Measurements from ENCODE around the gene ST7. TPM values are rescaled to one million over a fixed set of nuclear protein-coding genes. Genes with fewer than 3 reads are reported as not detected.

ST7 gene
- total RNA-seq, 1 experiment from 2014 or later, result 12.9 TPM

DNA sequence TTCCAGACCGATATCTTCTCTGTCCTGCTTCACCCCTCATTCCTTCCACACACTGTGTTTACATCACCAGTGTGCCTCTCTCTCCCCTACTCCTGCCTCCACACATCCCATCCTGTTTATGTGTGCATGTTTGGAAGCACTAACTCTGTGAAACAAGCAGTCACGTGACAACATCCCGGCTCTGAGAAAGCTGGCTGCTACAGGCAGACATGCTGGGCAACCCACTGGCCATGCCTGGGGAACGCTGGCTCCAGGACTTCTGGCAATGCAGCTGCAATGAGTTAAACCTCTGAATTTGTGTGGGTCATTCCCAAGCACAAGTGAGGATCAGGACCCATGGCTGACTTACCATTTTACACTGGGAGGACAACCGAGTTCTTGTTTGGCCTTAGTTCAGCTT is 295.5 kb downstream of the ST7 start:
- Histone ChIP-seq H3K9ac (ENCODE audit: extremely low read depth, insufficient read length, low read length) (no peak overlapping the region), H2AFZ (ENCODE audit: low read length) (no peak overlapping the region), H2BK20ac (ENCODE audit: low read depth, low read length, poor library complexity, severe bottlenecking) (no peak overlapping the region), H3K27ac (ENCODE audit: insufficient read length, low read depth, low read length) (no peak overlapping the region), H3K4me1 (ENCODE audit: insufficient read depth, low read length) (no peaks in the 10 kb centered on the region; the same call in 1 of the 2 replicates), H3T11ph (ENCODE audit: low read length) (no peak overlapping the region), H4K5ac (ENCODE audit: insufficient read length, low read depth, low read length) (no peak overlapping the region), H2AK5ac (ENCODE audit: insufficient read length, low read length) (no peak overlapping the region), H3K14ac (ENCODE audit: insufficient read depth, low read length) (no peak overlapping the region; the same call in 1 of the 2 replicates), H3K4me2 (ENCODE audit: insufficient read depth, insufficient read length, low read length) (no peak overlapping the region), H3K23ac (ENCODE audit: insufficient read length, low read depth, low read length) (no peak overlapping the region), H3K79me2 (ENCODE audit: insufficient read depth, low read length) (0 out of 2 replicates have a peak, but pooled peaks cover 2% of the 10 kb centered on the region), H3K23me2 (ENCODE audit: insufficient read length, low read depth, low read length, poor library complexity, severe bottlenecking) (no peaks in the 10 kb centered on the region), H2BK5ac (ENCODE audit: insufficient read length, low read length) (no peak overlapping the region), H4K8ac (replicated peaks; ENCODE audit: insufficient read length, low read depth, low read length) (no peak overlapping the region), H2BK12ac (ENCODE audit: insufficient read length, low read depth, low read length) (no peak overlapping the region), H2BK15ac (ENCODE audit: low read depth, low read length) (no peak overlapping the region), H2BK120ac (ENCODE audit: low read depth, low read length, poor library complexity, severe bottlenecking) (no peak overlapping the region), H3K4ac (ENCODE audit: low read depth, low read length) (no peak overlapping the region), H4K91ac (ENCODE audit: insufficient read length, low read depth, low read length) (no peak overlapping the region), H3K9me3 (ENCODE audit: control insufficient read depth, low read depth, low read length) (no peaks in the 10 kb centered on the region), H3K18ac (ENCODE audit: insufficient read length, low read depth, low read length) (no peak overlapping the region), H3K27me3 (ENCODE audit: insufficient read depth, low read length) (no peaks in the 10 kb centered on the region), H4K20me1 (ENCODE audit: control insufficient read depth, insufficient read depth, insufficient read length) (no peaks in the 10 kb centered on the region), H3K56ac (ENCODE audit: insufficient read length, low read depth, low read length) (no peak overlapping the region), H3K79me1 (ENCODE audit: insufficient read depth, low read depth, low read length, poor library complexity, severe bottlenecking) (no peaks in the 10 kb centered on the region)
- no peak overlapping the region; a peak in 1 of 7 replicates for H3K27ac Mint-ChIP-seq
- H3K27me3 Mint-ChIP-seq (ENCODE audit: low read depth), result peaks cover 2% of the 10 kb centered on the region; the same call in 1 of the 2 replicates
- no peak for DNase-seq
- no peaks in the 10 kb centered on the region for H3K4me1 Mint-ChIP-seq
- no peak overlapping the region for H3K4me3 Mint-ChIP-seq
- WGBS (ENCODE audit: extremely low coverage, insufficient read length, low lambda C conversion rate), result no CpG with 5 or more reads among the region's 5 CpGs
- peaks cover 0 to 9% (median 2%) of the 10 kb centered on the region in 3 experiments; a peak in 2 of 7 replicates for H3K36me3 Mint-ChIP-seq (ENCODE audit: insufficient read depth in 1 of 3, low read depth in 3 of 3)
- H3K9me3 Mint-ChIP-seq, result peaks cover 2 to 12% of the 10 kb centered on the region in 2 experiments; a peak in 3 of 5 replicates
- TF ChIP-seq, protein P1, sequence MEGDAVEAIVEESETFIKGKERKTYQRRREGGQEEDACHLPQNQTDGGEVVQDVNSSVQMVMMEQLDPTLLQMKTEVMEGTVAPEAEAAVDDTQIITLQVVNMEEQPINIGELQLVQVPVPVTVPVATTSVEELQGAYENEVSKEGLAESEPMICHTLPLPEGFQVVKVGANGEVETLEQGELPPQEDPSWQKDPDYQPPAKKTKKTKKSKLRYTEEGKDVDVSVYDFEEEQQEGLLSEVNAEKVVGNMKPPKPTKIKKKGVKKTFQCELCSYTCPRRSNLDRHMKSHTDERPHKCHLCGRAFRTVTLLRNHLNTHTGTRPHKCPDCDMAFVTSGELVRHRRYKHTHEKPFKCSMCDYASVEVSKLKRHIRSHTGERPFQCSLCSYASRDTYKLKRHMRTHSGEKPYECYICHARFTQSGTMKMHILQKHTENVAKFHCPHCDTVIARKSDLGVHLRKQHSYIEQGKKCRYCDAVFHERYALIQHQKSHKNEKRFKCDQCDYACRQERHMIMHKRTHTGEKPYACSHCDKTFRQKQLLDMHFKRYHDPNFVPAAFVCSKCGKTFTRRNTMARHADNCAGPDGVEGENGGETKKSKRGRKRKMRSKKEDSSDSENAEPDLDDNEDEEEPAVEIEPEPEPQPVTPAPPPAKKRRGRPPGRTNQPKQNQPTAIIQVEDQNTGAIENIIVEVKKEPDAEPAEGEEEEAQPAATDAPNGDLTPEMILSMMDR (conservative IDR thresholded peaks at IDR 0.05), result no peak
